Adrenal gland (tissue), 5 donors: Measurements from ENCODE around the gene CTDSP2.

ENCODE experiments used
- CTCF ChIP-seq, 6 experiments: fragments of 450-650 bp in 4 of 6; fragments of 200-600 bp in 2 of 6; sonication (generic) in 1 of 6; IDR thresholded peaks; 1 replicate in 5 of 6; 2 replicates in 1 of 6; pipeline versions ENCODE4 v1.5.1 to v1.8.0; 2016 to 2021; ENCODE audit warnings: antibody characterized with exemption in 6 of 6, mild to moderate bottlenecking in 2 of 6, moderate library complexity in 1 of 6
- POLR2A ChIP-seq, 2 donors: fragments of 450-650 bp; IDR thresholded peaks; one replicate each; pipeline ENCODE4 v1.6.1; 2017; ENCODE audit warnings: antibody characterized with exemption in 2 of 2, mild to moderate bottlenecking in 2 of 2, moderate library complexity in 1 of 2
- donor health status: DM: no; HTN: no; CAD: no.

DNA sequence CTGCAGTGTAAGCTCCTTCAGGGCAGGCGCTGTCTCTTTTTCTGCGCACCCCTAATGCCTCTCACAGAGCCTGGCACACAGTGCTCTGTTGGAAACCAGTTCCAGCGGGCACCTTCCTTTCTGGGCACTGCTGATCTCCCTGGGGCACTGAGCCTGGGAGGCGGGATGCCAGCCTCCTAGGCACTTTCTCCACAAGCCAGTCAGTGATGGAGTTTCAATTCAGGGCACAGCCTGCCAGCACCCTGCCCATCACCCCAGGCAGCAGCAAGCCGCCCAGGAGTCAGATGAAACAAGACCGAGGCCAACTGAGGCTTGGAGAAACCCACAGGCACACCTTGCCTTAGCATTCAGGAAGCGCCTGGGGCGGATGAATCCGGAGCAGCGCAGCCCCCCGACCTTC lies 5.7 kb upstream of the CTDSP2 start:
- TF ChIP-seq CTCF (IDR thresholded peaks at IDR 0.05), result no peak
- TF ChIP-seq POLR2A (IDR thresholded peaks at IDR 0.05), result no peak
